ENCODE results near the gene AFAP1L1.

AFAP1L1 gene

GRCh38 chr5:149367972-149368645 is 96.5 kb downstream of the AFAP1L1 start:
- peaks cover 2% of the 10 kb centered on the region for H3K4me1 Mint-ChIP-seq
- no peak overlapping the region for H3K4me3 Mint-ChIP-seq
- no peak overlapping the region for H3K27ac Mint-ChIP-seq
- DNase-seq (no peak), ATAC-seq (no peak)
- H3K9me3 Mint-ChIP-seq, result no peaks in the 10 kb centered on the region
- H3K36me3 Mint-ChIP-seq (ENCODE audit: low read depth), result peaks cover 4% of the 10 kb centered on the region
- H3K27me3 Mint-ChIP-seq, result no peaks in the 10 kb centered on the region

DNA sequence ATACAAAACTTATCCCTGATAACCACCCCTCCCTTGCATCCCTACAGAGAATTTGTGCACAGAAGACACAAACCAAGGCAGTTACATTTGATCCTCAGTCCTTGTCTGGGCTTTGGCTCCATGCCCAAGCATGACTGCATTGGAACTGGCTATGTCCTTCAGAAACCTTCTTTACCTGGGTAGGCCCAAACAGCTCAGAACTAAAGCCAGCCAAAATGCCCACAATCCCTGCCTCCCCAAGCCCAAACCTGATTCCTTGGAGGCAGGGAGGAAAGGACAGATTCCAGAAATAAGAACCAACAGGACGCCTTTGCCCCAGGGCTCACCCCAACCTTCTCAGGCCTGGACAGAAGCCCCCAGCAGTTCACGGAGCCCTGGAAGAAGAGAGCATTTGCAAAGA is 99.2 kb downstream of the AFAP1L1 start:
- no peaks in the 10 kb centered on the region for H3K27me3 Mint-ChIP-seq

DNA sequence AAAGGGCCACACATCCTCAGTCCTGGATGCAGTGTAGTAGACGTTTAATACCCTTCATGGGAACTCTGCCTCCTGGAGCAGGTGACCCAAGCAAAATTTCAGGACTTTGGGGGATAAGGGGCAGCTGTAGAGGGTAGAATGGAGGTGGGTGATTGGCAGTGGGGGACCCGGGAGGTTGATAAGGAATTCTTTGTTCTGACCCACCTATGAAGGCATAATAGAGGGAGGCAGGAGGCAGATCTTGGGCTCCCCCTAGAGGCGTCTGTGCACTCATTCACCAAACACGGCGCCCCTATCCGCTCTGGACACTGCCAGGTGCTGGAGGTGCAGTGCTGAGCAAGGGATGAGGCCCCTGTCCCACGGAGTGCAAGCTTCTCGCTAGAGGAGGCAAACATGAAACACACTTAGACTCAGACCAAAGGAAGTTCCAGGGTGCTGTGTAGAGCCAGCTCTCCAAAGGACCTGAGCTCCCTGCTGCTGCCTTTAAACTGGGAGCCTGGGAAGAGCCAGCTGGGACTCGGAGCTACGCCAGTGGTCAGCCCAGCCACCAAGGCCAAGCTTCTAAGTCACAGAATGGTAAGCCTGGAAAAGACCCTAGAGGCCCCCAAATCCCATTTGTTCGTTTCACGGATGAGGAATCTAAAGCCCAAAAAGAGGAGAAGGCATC is 99.8 kb downstream of the AFAP1L1 start:
- peak; percentile 75 for DNase-seq
- no peak overlapping the region for H3K4me3 Mint-ChIP-seq
- no peaks in the 10 kb centered on the region for H3K27me3 Mint-ChIP-seq
- peaks cover 4% of the 10 kb centered on the region for H3K36me3 Mint-ChIP-seq (ENCODE audit: low read depth)
- peak; percentile 86 for ATAC-seq
- peaks cover 2% of the 10 kb centered on the region for H3K4me1 Mint-ChIP-seq
- H3K9me3 Mint-ChIP-seq, result no peaks in the 10 kb centered on the region
- H3K27ac Mint-ChIP-seq, result no peak overlapping the region

More for the DNA sequence above, 99.2 kb downstream of the AFAP1L1 start:
- peaks cover 2% of the 10 kb centered on the region for H3K4me1 Mint-ChIP-seq
- H3K4me3 Mint-ChIP-seq, result no peak overlapping the region
- no peak for ATAC-seq
- DNase-seq, result no peak
- no peaks in the 10 kb centered on the region for H3K9me3 Mint-ChIP-seq
- H3K27ac Mint-ChIP-seq, result no peak overlapping the region
- peaks cover 4% of the 10 kb centered on the region for H3K36me3 Mint-ChIP-seq (ENCODE audit: low read depth)

DNA sequence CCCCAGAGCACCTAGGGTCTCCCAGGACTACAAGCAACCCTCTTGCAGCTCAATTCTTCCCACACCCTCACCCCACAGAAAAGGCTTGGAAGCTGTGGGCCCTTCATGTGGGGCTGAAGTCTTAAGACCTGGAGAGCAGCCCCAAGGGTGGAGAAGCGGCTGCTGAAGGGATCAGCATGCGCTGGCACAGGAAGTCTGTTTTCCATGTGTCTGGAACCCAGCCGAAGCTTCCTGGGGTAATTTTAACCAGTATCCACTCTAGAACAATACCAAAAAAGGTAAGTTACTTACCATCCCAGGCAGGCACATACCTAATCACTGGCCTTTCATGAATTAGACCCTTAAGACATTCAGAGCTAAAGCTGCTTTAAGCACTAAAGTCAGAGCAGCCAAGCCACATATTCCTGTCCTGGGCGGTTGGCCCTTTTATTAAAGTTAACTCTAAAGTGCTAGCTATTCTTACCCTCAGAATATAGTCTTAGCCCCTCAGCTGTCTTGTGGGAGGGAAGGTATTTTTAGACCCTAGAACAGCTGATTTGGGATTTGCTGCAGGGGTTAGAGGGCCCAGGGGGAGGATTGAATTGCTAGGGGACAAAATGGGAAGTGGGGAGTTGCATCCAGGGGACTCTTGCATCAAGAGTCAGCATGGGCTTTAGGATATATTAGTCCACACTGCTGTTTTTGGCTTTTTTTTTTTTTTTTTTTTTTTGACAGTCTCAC is 100.6 kb downstream of the AFAP1L1 start:
- Mint-ChIP-seq H3K36me3 (ENCODE audit: low read depth) (peaks cover 4% of the 10 kb centered on the region), H3K4me3 (no peak overlapping the region), H3K4me1 (no peaks in the 10 kb centered on the region), H3K27me3 (no peaks in the 10 kb centered on the region), H3K27ac (no peak overlapping the region), H3K9me3 (no peaks in the 10 kb centered on the region)
- DNase-seq (no peak), ATAC-seq (no peak)

DNA sequence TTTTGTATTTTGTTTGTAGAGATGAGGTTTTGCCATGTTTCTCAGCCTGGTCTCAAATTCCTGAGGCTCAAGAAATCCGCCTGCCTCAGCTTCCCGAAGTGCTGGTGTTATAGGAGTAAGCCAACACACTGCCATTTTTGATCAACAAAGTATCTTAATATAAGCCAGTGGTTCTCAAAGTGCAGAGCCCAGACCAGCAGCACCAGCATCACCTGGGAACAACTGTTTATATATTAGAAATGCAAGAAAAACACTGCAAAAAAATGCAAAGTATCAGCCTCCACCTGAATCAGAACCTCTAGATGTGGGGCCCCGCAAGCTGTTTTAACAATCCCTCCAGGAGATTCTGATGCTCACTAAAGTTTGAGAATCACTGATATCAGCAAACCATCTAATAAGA is 101.3 kb downstream of the AFAP1L1 start:
- Mint-ChIP-seq H3K27ac (no peak overlapping the region), H3K27me3 (no peaks in the 10 kb centered on the region), H3K4me1 (no peaks in the 10 kb centered on the region), H3K9me3 (no peaks in the 10 kb centered on the region), H3K4me3 (no peak overlapping the region), H3K36me3 (ENCODE audit: low read depth) (peaks cover 4% of the 10 kb centered on the region)
- ATAC-seq, result no peak
- no peak for DNase-seq

DNA sequence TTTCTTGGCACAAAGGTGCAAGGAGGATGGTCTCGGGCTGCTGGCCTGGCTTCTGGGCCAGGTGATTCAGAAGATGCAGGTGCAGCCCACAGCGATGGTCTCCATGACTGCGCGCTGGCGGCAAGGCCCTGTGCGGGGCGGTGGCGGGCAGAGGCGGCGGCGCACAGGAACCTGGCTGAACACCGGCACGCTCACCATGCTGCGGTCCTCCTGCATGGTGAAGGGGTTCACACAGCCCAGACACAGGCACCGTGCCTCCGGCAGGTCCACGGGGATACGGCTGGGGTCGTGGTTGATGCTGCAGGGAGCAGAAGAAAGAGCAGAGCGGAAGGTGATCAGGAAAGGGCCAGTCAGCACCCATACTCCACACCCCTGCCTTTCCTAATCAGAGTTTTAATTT is 102.6 kb downstream of the AFAP1L1 start:
- H3K36me3 Mint-ChIP-seq (ENCODE audit: low read depth), result no peaks in the 10 kb centered on the region
- H3K9me3 Mint-ChIP-seq, result no peaks in the 10 kb centered on the region
- no peak overlapping the region for H3K4me3 Mint-ChIP-seq
- DNase-seq, result no peak
- no peak overlapping the region for H3K27ac Mint-ChIP-seq
- no peaks in the 10 kb centered on the region for H3K4me1 Mint-ChIP-seq
- H3K27me3 Mint-ChIP-seq, result no peaks in the 10 kb centered on the region
- no peak for ATAC-seq

- Mint-ChIP-seq H3K27me3 (no peaks in the 10 kb centered on the region), H3K27ac (no peak overlapping the region), H3K36me3 (ENCODE audit: low read depth) (no peaks in the 10 kb centered on the region), H3K4me3 (no peak overlapping the region), H3K9me3 (no peaks in the 10 kb centered on the region), H3K4me1 (no peaks in the 10 kb centered on the region)
- ATAC-seq, result no peak
- no peak for DNase-seq
Measured at GRCh38 chr5:149374801-149375200, 103.1 kb downstream of the AFAP1L1 start.

- ATAC-seq (no peak), DNase-seq (no peak)
- no peaks in the 10 kb centered on the region for H3K9me3 Mint-ChIP-seq
- no peak overlapping the region for H3K27ac Mint-ChIP-seq
- no peaks in the 10 kb centered on the region for H3K36me3 Mint-ChIP-seq (ENCODE audit: low read depth)
- H3K4me1 Mint-ChIP-seq, result no peaks in the 10 kb centered on the region
- H3K27me3 Mint-ChIP-seq, result no peaks in the 10 kb centered on the region
- no peak overlapping the region for H3K4me3 Mint-ChIP-seq
Measured at GRCh38 chr5:149375434-149375833, 103.8 kb downstream of the AFAP1L1 start.

DNA sequence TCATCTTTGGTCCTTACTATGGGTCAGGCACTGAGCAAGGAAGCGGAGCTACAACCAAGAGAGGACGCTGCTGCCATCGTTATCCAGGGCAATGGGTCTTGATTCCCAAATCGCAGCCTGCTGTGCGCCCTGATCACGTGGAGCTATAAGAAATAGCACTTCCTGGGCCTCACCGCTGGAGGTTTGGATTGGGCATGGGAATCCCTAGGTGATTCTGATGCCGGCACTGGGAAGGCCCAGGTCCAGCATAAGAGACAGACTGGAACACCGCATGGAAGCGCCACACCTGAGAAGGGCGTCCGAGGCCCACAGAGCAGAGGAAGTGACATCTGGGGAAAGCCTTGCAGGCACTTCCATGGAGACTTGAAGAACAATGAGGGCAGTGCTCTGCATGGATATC is 104.4 kb downstream of the AFAP1L1 start:
- Mint-ChIP-seq H3K9me3 (no peaks in the 10 kb centered on the region), H3K36me3 (ENCODE audit: low read depth) (no peaks in the 10 kb centered on the region), H3K27me3 (no peaks in the 10 kb centered on the region), H3K27ac (no peak overlapping the region), H3K4me1 (no peaks in the 10 kb centered on the region), H3K4me3 (no peak overlapping the region)
- DNase-seq (no peak), ATAC-seq (no peak)

- ATAC-seq, result no peak
- H3K9me3 Mint-ChIP-seq, result no peaks in the 10 kb centered on the region
- H3K4me3 Mint-ChIP-seq, result no peak overlapping the region
- H3K4me1 Mint-ChIP-seq, result no peaks in the 10 kb centered on the region
- no peak for DNase-seq
- H3K27ac Mint-ChIP-seq, result no peak overlapping the region
- no peaks in the 10 kb centered on the region for H3K36me3 Mint-ChIP-seq (ENCODE audit: low read depth)
- no peaks in the 10 kb centered on the region for H3K27me3 Mint-ChIP-seq
Measured at GRCh38 chr5:149376711-149377447, 105.2 kb downstream of the AFAP1L1 start.

- Mint-ChIP-seq H3K36me3 (ENCODE audit: low read depth) (no peaks in the 10 kb centered on the region), H3K9me3 (no peaks in the 10 kb centered on the region), H3K4me3 (no peak overlapping the region), H3K27me3 (no peaks in the 10 kb centered on the region), H3K27ac (no peak overlapping the region), H3K4me1 (no peaks in the 10 kb centered on the region)
- no peak for DNase-seq
- no peak for ATAC-seq
Measured at GRCh38 chr5:149378241-149378820, 106.7 kb downstream of the AFAP1L1 start.

DNA sequence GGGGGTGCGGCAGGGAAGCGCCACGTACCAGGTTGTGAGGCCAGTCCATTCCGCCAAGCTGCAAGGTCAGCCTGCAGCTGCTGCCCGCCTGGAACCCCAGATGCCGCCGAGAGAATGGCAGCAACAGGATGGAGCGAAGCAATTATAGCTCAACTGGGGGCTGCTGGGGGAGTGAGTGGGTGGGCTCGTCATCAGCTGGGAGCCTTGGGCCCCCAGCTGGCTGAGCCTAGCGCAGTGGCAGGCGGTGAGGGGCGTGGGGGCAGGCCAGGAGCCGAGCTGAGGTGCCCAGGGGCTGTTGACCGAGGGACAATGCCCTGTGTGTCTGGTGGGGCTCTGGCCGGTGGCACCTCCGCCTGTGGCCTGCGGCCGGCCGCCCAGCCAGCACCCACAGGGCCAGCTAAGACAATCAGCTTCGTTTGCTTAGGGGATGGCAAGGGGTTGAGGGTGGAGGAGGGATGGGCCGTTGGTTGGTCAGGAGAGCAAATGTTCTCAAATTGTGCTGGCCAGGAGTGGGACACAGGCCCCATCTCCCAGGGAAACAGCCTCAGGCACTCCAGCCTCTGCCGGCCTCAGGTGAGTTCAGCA is 107.6 kb downstream of the AFAP1L1 start, which contains the start of gene IL17B:
Gene IL17B, minus strand, starts transcription at position 116 of the 585 bp plus-strand sequence. Its CDS starts 67 bp downstream, at position 49.
- ATAC-seq (no peak), DNase-seq (no peak)
- Mint-ChIP-seq H3K4me3 (no peak within 1 kb of the TSS), H3K27ac (no peak within 1 kb of the TSS), H3K36me3 (ENCODE audit: low read depth) (no peaks in the 10 kb centered on the region), H3K27me3 (no peaks in the 10 kb centered on the region), H3K9me3 (no peaks in the 10 kb centered on the region), H3K4me1 (no peaks in the 10 kb centered on the region)

DNA sequence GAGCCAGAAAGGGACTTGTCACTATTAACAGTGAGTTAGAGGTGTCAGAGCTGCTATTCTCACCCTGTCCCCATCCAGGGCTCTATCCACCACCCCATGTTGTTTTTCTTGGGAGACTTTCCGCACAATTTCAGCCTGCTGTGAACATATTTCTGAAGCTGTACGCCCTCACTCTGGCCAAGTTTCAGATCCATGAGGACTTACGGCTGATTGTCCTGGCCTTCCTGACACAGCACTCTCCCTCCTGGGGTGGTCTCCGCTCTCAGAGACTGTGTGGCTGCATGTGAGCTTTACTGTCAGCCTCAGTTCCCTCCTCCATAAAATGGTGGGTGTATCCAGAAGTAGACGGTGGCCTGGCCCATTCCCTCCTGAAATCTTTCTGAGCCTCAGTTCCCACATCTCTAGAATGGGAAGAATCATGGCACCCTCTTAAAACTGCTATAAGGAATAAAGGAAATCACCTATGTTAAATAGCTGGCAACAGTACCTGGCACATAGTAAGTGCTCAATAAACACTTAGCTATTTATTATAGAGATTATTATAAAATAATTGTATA is 108.2 kb downstream of the AFAP1L1 start:
- no peaks in the 10 kb centered on the region for H3K9me3 Mint-ChIP-seq
- no peaks in the 10 kb centered on the region for H3K27me3 Mint-ChIP-seq
- ATAC-seq (no peak), DNase-seq (no peak)
- H3K4me1 Mint-ChIP-seq, result no peaks in the 10 kb centered on the region
- H3K36me3 Mint-ChIP-seq (ENCODE audit: low read depth), result no peaks in the 10 kb centered on the region
- H3K4me3 Mint-ChIP-seq, result no peak overlapping the region
- H3K27ac Mint-ChIP-seq, result no peak overlapping the region

All from activated naive CD8-positive, alpha-beta T cell treated with anti-CD3 and anti-CD28 coated beads, Interleukin-2, amount 50 U/mL, for 24 hours (primary cell).